ENCODE measurements around the gene WDR73.
A peak's percentile ranks its signal among the peaks of the same experiment; 100 is the strongest.
"Not testable (repeated sequence)": the region's sequence is repeated elsewhere in the genome, so short reads cannot be mapped to it uniquely, and the experiment has no call there.

Gene WDR73

GRCh38 chr15:84690342-84690741, 36.3 kb upstream of the WDR73 start:
- no peak for TF ChIP-seq CTCF (conservative IDR thresholded peaks at IDR 0.05; ENCODE audit: low read depth, low read length)
- no peak for DNase-seq (ENCODE audit: low read depth)

GRCh38 chr15:84689858-84690257, 35.8 kb upstream of the WDR73 start:
- no peak for TF ChIP-seq CTCF (conservative IDR thresholded peaks at IDR 0.05; ENCODE audit: low read depth, low read length)
- no peak overlapping the region for H3K4me3 ChIP-seq (ENCODE audit: low read length)
- no peak for DNase-seq (ENCODE audit: low read depth)

More at GRCh38 chr15:84690342-84690741, 36.3 kb upstream of the WDR73 start:
- no peak overlapping the region for H3K4me3 ChIP-seq (ENCODE audit: low read length)

DNA sequence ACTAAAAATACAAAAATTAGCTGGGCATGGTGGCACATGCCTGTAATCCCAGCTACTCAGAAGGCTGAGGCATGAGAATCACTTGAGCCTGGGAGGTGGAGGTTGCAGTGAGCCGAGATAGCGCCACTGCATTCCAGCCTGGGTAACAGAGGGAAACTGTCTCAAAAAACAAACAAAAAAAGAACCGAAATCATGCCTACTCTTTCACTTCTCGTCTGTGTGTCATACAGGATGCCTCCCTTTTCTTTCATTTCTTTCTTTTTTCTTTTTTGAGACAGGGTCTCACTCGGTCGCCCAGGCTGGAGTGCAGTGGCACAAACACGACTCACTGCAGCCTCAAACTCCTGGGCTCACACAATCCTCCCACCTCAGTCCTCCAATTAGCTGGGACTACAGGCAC, 32.4 kb upstream of the WDR73 start:
- DNase-seq (ENCODE audit: low read depth); H3K4me3 ChIP-seq (ENCODE audit: low read length): not testable (repeated sequence)

DNA sequence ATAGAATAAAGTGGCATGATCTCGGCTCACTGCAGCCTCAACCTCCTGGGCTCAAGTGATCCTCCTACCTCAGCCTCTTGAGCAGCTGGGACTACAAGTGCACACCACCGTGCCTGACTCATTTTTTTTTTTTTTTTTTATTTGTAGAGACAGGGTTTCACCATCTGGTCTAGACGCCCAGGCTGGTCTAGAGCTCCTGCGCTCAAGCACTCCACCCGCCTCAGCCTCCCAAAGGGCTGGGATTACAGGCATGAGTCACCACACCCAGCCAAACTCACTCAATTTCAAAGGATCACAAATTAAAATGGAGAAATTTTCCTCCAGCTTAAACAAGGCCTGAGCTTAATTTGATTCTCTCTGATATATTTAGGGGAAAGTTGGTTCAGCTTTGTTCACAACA, 31.2 kb upstream of the WDR73 start:
- DNase-seq (ENCODE audit: low read depth), result peak; percentile 71
- no peak overlapping the region for H3K4me3 ChIP-seq (ENCODE audit: low read length)
- TF ChIP-seq CTCF (conservative IDR thresholded peaks at IDR 0.05; ENCODE audit: low read depth, low read length), result no peak

- no peak overlapping the region for H3K4me3 ChIP-seq (ENCODE audit: low read length)
- no peak for TF ChIP-seq CTCF (conservative IDR thresholded peaks at IDR 0.05; ENCODE audit: low read depth, low read length)
- DNase-seq (ENCODE audit: low read depth), result peak; percentile 56
These were observed 30.0 kb upstream of the WDR73 start for GRCh38 chr15:84684092-84684491.

- no peak for DNase-seq (ENCODE audit: low read depth)
- no peak for TF ChIP-seq CTCF (conservative IDR thresholded peaks at IDR 0.05; ENCODE audit: low read depth, low read length)
- H3K4me3 ChIP-seq (ENCODE audit: low read length), result no peak overlapping the region
These were observed 27.7 kb upstream of the WDR73 start for GRCh38 chr15:84681831-84682230.

DNA sequence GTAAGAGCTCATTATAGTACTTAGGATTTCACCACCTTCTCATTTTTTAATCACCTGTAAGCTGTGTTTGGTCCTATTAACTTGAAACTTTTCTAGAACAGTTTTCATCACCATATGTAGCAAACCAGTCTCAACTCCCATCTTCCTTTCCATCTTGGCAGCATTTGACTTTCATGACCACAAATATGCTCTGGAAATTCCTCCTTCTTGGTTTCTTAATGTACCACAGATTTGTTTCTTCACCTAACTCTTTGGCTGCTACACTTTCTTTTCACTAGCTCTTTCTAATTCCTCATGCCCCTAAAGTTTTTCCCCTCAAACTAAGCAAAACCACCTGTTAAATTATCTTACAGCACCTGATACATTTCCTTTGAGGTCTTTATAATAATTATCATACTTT, 17.1 kb upstream of the WDR73 start:
- no peak for TF ChIP-seq CTCF (conservative IDR thresholded peaks at IDR 0.05; ENCODE audit: low read depth, low read length)
- DNase-seq (ENCODE audit: low read depth), result no peak
- H3K4me3 ChIP-seq (ENCODE audit: low read length), result no peak overlapping the region

DNA sequence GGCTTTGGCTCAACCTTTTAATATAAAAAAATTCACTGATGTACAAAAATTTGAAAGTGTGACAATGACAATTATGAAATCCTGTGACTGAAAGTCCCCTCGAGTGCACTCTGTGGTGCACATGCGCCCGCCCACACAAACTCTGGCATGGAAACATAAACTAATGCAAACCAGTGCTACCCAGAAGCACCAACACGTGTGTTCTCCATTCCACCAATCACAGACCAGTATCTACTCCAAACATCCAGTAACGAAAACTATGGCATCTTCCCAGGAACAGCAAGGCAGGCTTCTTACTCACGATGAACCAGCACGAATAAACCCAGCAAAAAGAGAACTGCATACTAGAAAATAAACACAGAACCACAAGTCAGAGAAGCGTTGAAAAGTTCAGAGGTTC, 15.6 kb upstream of the WDR73 start:
- TF ChIP-seq CTCF (conservative IDR thresholded peaks at IDR 0.05; ENCODE audit: low read depth, low read length), result no peak
- no peak overlapping the region for H3K4me3 ChIP-seq (ENCODE audit: low read length)
- no peak for DNase-seq (ENCODE audit: low read depth)
